Body of pancreas (tissue), 4 donors: ENCODE data around the gene ZNF429.

Experiments
- POLR2A ChIP-seq, 3 donors: fragments of 450-650 bp; IDR thresholded peaks; one replicate each; pipeline ENCODE4 v1.6.1; 2016; ENCODE audit warnings: antibody characterized with exemption in 3 of 3, mild to moderate bottlenecking in 2 of 3
- TF ChIP-seq, protein P1 (sequence below), 7 experiments: fragments of 450-650 bp in 4 of 7; fragments of 200-600 bp in 3 of 7; sonication (generic) in 3 of 7; IDR thresholded peaks; one replicate each; pipeline ENCODE4 v1.5.1; 2016 to 2019; ENCODE audit warnings: antibody characterized with exemption in 7 of 7

DNA sequence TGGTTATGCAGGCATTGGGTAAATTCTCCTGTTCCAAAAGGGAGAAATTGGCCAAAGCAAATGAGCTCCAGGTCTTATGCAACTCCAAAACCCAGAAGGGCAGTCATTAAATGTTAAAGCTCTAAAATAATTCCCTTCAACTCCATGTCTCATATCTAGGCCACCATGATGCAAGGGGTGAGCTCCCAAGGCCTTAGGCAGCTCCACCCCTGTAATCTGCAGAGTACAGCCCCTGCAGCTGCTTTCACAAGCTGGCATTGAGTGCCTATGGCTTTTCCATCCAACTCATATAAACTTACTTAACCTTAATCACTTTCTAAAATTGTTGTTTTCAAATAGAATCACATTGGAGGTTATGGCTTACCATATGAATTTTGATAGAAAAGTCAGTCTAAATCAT, 44.7 kb upstream of the ZNF429 start:
- TF ChIP-seq, protein P1, sequence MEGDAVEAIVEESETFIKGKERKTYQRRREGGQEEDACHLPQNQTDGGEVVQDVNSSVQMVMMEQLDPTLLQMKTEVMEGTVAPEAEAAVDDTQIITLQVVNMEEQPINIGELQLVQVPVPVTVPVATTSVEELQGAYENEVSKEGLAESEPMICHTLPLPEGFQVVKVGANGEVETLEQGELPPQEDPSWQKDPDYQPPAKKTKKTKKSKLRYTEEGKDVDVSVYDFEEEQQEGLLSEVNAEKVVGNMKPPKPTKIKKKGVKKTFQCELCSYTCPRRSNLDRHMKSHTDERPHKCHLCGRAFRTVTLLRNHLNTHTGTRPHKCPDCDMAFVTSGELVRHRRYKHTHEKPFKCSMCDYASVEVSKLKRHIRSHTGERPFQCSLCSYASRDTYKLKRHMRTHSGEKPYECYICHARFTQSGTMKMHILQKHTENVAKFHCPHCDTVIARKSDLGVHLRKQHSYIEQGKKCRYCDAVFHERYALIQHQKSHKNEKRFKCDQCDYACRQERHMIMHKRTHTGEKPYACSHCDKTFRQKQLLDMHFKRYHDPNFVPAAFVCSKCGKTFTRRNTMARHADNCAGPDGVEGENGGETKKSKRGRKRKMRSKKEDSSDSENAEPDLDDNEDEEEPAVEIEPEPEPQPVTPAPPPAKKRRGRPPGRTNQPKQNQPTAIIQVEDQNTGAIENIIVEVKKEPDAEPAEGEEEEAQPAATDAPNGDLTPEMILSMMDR (IDR thresholded peaks at IDR 0.05), result no peak
- no peak for TF ChIP-seq POLR2A (IDR thresholded peaks at IDR 0.05)
